Effector CD4-positive, alpha-beta T cell (primary cell): ENCODE results near the gene CIB2.

ENCODE experiments used
- DNase-seq: peaks from one replicate; pipeline ENCODE4 v3.0.0-alpha.2; 2020

Gene CIB2

GRCh38 chr15:78149068-78149804, 18.0 kb upstream of the CIB2 start, which contains the start of gene IDH3A:
TSS of gene IDH3A (plus strand) at chr15:78149362. CDS start at chr15:78149404, 42 bp downstream.
- peak; percentile 100 for DNase-seq

GRCh38 chr15:78148392-78149067, 17.3 kb upstream of the CIB2 start:
- no peak for DNase-seq

GRCh38 chr15:78147566-78147965, 16.3 kb upstream of the CIB2 start:
- DNase-seq: no peak

GRCh38 chr15:78146425-78147154, 15.3 kb upstream of the CIB2 start:
- DNase-seq: no peak

GRCh38 chr15:78142332-78142731, 11.1 kb upstream of the CIB2 start:
- DNase-seq: no peak

- DNase-seq: no peak
These were observed 9.0 kb upstream of the CIB2 start for GRCh38 chr15:78140292-78140691.

GRCh38 chr15:78139578-78139977, 8.3 kb upstream of the CIB2 start:
- DNase-seq: no peak

- no peak for DNase-seq
These were observed 2.6 kb upstream of the CIB2 start for GRCh38 chr15:78133801-78134200.

- no peak for DNase-seq
These were observed 565 bp downstream of the CIB2 start for GRCh38 chr15:78130466-78131294.

GRCh38 chr15:78129751-78130287, 1.4 kb downstream of the CIB2 start:
- no peak for DNase-seq

GRCh38 chr15:78129077-78129750, 2.0 kb downstream of the CIB2 start:
- DNase-seq: no peak

- DNase-seq: no peak
These were observed 3.4 kb downstream of the CIB2 start for GRCh38 chr15:78127882-78128281.

- no peak for DNase-seq
These were observed 6.0 kb downstream of the CIB2 start for GRCh38 chr15:78125267-78125666.

GRCh38 chr15:78120523-78120922, 10.7 kb downstream of the CIB2 start:
- no peak for DNase-seq

- no peak for DNase-seq
These were observed 18.7 kb downstream of the CIB2 start for GRCh38 chr15:78112551-78112950.

GRCh38 chr15:78111788-78112187, 19.5 kb downstream of the CIB2 start:
- DNase-seq: no peak

- DNase-seq: no peak
These were observed 20.2 kb downstream of the CIB2 start for GRCh38 chr15:78110916-78111475.

GRCh38 chr15:78110096-78110495, 21.1 kb downstream of the CIB2 start:
- no peak for DNase-seq

- no peak for DNase-seq
These were observed 22.1 kb downstream of the CIB2 start for GRCh38 chr15:78109156-78109555.

- peak; percentile 82 for DNase-seq
These were observed 22.8 kb downstream of the CIB2 start for GRCh38 chr15:78108300-78109084.

- DNase-seq: no peak
These were observed 23.8 kb downstream of the CIB2 start for GRCh38 chr15:78107471-78107870.
